Keratinocyte (primary cell): ENCODE data around the gene DGCR8. TPM values are rescaled to one million over a fixed set of nuclear protein-coding genes. Genes with fewer than 3 reads are reported as not detected.

Experiments used
- DNase-seq: peaks from one replicate; pipeline ENCODE4 v3.0.0-alpha.2; 2011; ENCODE audit warnings: low read depth, missing footprints, low spot score
- FAIRE-seq: peaks from 2 replicates; lab custom pipeline; 2011; peaks lifted over from hg19 to GRCh38; lab: Jason Lieb, UNC
- H2AFZ ChIP-seq: 2 replicates; pipeline ENCODE4 v1.6.0; 2012; ENCODE audit warnings: low read length, control low read depth, inconsistent platforms; ENCODE audit not compliant: control insufficient read depth
- H3K27ac ChIP-seq: 2 replicates; pipeline ENCODE4 v1.5.1; 2011; ENCODE audit warnings: low read length; ENCODE audit not compliant: control insufficient read depth, insufficient read depth
- H3K27me3 ChIP-seq: 3 replicates; pipeline ENCODE4 v1.6.0; 2011; ENCODE audit warnings: low read length; ENCODE audit not compliant: control insufficient read depth, insufficient read depth; ENCODE audit errors: extremely low read depth
- H3K36me3 ChIP-seq, 2 experiments: 2 replicates in 1 of 2; 3 replicates in 1 of 2; pipeline ENCODE4 v1.5.1; 2011; ENCODE audit warnings: low read length in 2 of 2, mild to moderate bottlenecking in 1 of 2; ENCODE audit not compliant: control insufficient read depth in 2 of 2, insufficient read depth in 2 of 2; ENCODE audit errors: extremely low read depth in 1 of 2
- H3K4me1 ChIP-seq: 3 replicates; pipeline ENCODE4 v1.5.1; 2011; ENCODE audit warnings: low read length; ENCODE audit not compliant: control insufficient read depth, insufficient read depth; ENCODE audit errors: extremely low read depth
- H3K4me2 ChIP-seq: 3 replicates; pipeline ENCODE4 v1.6.0; 2011; ENCODE audit warnings: low read depth, low read length; ENCODE audit not compliant: control insufficient read depth, insufficient read depth; ENCODE audit errors: extremely low read depth
- H3K4me3 ChIP-seq, 3 experiments: fragments of 200-600 bp in 1 of 3; sonication (generic) in 1 of 3; 2 replicates in 2 of 3; 3 replicates in 1 of 3; pipeline ENCODE4 v1.5.1; 2011 to 2016; ENCODE audit warnings: low read length in 3 of 3, mild to moderate bottlenecking in 3 of 3, control low read depth in 2 of 3, inconsistent platforms in 1 of 3, low read depth in 1 of 3, mixed read lengths in 1 of 3, mixed run types in 1 of 3, moderate library complexity in 1 of 3; ENCODE audit not compliant: control insufficient read depth in 2 of 3, insufficient read depth in 2 of 3; ENCODE audit errors: extremely low read depth in 1 of 3
- H3K79me2 ChIP-seq: 2 replicates; pipeline ENCODE4 v1.6.0; 2012; ENCODE audit warnings: low read length; ENCODE audit not compliant: control insufficient read depth, insufficient read depth
- H3K9ac ChIP-seq: 3 replicates; pipeline ENCODE4 v1.6.0; 2011; ENCODE audit warnings: low read length; ENCODE audit not compliant: control insufficient read depth, insufficient read depth; ENCODE audit errors: extremely low read depth
- H3K9me1 ChIP-seq: 3 replicates; pipeline ENCODE4 v1.6.0; 2011; ENCODE audit warnings: low read length; ENCODE audit not compliant: control insufficient read depth, insufficient read depth; ENCODE audit errors: extremely low read depth
- H3K9me3 ChIP-seq: 2 replicates; pipeline ENCODE4 v1.5.1; 2012; ENCODE audit warnings: low read depth, low read length; ENCODE audit not compliant: control insufficient read depth
- H4K20me1 ChIP-seq: 3 replicates; pipeline ENCODE4 v1.6.0; 2011; ENCODE audit warnings: low read length; ENCODE audit not compliant: control insufficient read depth, insufficient read depth; ENCODE audit errors: extremely low read depth
- EZH2 ChIP-seq: IDR thresholded peaks from one replicate; pipeline ENCODE4 v1.6.1; 2012; ENCODE audit warnings: inconsistent platforms, mild to moderate bottlenecking, low read length, moderate library complexity
- dilution Hi-C: fragments of 300-500 bp; cut with MboI; formaldehyde crosslinking; loops from one replicate; pipeline ENCODE4 v1.7.0; 2020; ENCODE audit warnings: low sequenced_read_pairs; ENCODE audit not compliant: extremely low pct_ligation_motif_present
- polyA plus RNA-seq, 5 experiments: library from polyadenylated mRNA; depleted of rRNA in 3 of 5; stranded (reverse) in 3 of 5; stranded (forward) in 1 of 5; unstranded in 1 of 5; fragments of >200 nt; gene quantifications; 1 replicate in 1 of 5; 2 replicates in 3 of 5; 3 replicates in 1 of 5; pipeline versions ENCODE4 v1.2.1 to v1.2.3, GENCODE V29; 2011 to 2012; ENCODE audit warnings: missing spikeins in 2 of 5, low read depth in 1 of 5, low replicate concordance in 1 of 5
- TF ChIP-seq, protein P1 (sequence below), 3 experiments: IDR thresholded peaks in 1 of 3; conservative IDR thresholded peaks in 1 of 3; optimal IDR thresholded peaks in 1 of 3; 2 replicates in 2 of 3; 3 replicates in 1 of 3; pipeline versions ENCODE3 to v1.5.1; 2011; ENCODE audit warnings: low read length in 3 of 3, mild to moderate bottlenecking in 3 of 3, moderate library complexity in 2 of 3, control low read depth in 1 of 3, inconsistent platforms in 1 of 3; ENCODE audit not compliant: insufficient read depth in 2 of 3; ENCODE audit errors: extremely low read depth in 1 of 3

Gene DGCR8
- polyA plus RNA-seq, 1 donor (not counting 4 experiments of a cell fraction or from before 2014, with no cell fraction given), result 17.2 TPM

DNA sequence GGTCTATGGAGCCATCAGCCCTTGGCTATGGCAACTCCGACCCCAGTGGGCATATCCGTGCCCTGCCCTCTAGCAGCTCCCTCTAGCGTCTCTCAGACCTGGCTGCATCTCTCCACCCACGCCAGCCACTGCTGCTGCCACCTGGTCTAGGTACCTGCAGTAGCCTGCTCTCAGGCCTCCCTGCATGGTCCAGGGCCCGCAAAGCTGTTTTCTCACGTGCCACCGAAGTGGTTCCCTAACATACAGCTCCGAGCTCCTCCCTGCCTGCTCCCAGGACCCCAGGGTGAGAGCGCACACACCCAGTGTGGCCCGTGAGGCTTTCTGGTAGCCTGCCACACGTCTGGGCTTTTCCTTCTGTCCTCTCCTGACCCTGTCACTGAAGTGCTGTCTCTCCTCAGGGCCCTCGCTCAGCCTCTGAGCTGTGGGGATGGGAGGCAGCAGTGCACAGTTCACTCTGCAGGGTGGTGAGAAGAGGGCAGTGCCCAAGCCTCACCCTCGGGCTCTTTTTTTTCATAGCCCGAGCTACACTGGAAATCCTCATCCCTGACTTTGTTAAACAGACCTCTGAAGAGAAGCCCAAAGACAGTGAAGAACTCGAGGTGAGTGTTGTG, 14.3 kb downstream of the DGCR8 start:
- H2AFZ ChIP-seq, result no peak overlapping the region
- no peaks in the 10 kb centered on the region for H3K4me1 ChIP-seq
- no peaks in the 10 kb centered on the region for H3K9me3 ChIP-seq
- H3K36me3 ChIP-seq, result peaks cover 47 to 64% of the 10 kb centered on the region in 2 experiments
- no peak overlapping the region for H3K9ac ChIP-seq
- dilution Hi-C loops, result no loop called here
- H3K79me2 ChIP-seq, result peaks cover 17% of the 10 kb centered on the region
- TF ChIP-seq EZH2, result no peak
- TF ChIP-seq, protein P1, sequence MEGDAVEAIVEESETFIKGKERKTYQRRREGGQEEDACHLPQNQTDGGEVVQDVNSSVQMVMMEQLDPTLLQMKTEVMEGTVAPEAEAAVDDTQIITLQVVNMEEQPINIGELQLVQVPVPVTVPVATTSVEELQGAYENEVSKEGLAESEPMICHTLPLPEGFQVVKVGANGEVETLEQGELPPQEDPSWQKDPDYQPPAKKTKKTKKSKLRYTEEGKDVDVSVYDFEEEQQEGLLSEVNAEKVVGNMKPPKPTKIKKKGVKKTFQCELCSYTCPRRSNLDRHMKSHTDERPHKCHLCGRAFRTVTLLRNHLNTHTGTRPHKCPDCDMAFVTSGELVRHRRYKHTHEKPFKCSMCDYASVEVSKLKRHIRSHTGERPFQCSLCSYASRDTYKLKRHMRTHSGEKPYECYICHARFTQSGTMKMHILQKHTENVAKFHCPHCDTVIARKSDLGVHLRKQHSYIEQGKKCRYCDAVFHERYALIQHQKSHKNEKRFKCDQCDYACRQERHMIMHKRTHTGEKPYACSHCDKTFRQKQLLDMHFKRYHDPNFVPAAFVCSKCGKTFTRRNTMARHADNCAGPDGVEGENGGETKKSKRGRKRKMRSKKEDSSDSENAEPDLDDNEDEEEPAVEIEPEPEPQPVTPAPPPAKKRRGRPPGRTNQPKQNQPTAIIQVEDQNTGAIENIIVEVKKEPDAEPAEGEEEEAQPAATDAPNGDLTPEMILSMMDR (optimal IDR thresholded peaks at IDR 0.05 in 1 of 3, IDR thresholded peaks at IDR 0.05 in 1 of 3, conservative IDR thresholded peaks at IDR 0.05 in 1 of 3; ENCODE audit: extremely low read depth in 1 of 3, insufficient read depth in 2 of 3, low read length in 3 of 3), result no peak
- H3K9me1 ChIP-seq, result no peaks in the 10 kb centered on the region
- no peaks in the 10 kb centered on the region for H3K27me3 ChIP-seq
- H3K27ac ChIP-seq, result no peak overlapping the region
- H4K20me1 ChIP-seq, result peaks cover 2% of the 10 kb centered on the region
- H3K4me3 ChIP-seq, result no peak overlapping the region
- FAIRE-seq, result no peak
- DNase-seq, result no peak
- H3K4me2 ChIP-seq, result no peak overlapping the region

DNA sequence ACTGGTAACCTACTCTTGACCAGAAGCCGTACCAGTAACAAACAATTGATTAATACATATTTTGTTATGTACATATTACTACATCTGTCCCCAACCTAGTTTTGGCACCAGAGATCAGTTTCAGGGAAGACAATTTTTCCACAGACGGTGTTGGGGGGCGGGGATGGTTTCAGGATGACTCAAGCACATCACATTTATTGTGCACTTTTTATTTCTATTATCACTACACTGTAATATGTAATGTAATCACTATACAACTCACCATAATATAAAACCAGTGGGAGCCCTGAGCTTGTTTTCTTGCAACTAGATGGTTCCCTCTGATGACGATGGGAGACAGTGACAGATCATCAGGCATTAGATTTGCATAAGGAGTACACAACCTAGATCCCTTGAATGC, 15.5 kb downstream of the DGCR8 start:
- H3K79me2 ChIP-seq, result peaks cover 17% of the 10 kb centered on the region
- H2AFZ ChIP-seq, result no peak overlapping the region
- no peaks in the 10 kb centered on the region for H3K9me1 ChIP-seq
- H3K9me3 ChIP-seq, result no peaks in the 10 kb centered on the region
- dilution Hi-C loops, result no loop called here
- no peak overlapping the region for H3K4me3 ChIP-seq
- peaks cover 1% of the 10 kb centered on the region for H4K20me1 ChIP-seq
- no peak for FAIRE-seq
- DNase-seq, result no peak
- H3K4me1 ChIP-seq, result peaks cover 4% of the 10 kb centered on the region
- H3K27me3 ChIP-seq, result no peaks in the 10 kb centered on the region
- TF ChIP-seq, protein P1 (optimal IDR thresholded peaks at IDR 0.05 in 1 of 3, IDR thresholded peaks at IDR 0.05 in 1 of 3, conservative IDR thresholded peaks at IDR 0.05 in 1 of 3; ENCODE audit: extremely low read depth in 1 of 3, insufficient read depth in 2 of 3, low read length in 3 of 3), result no peak
- TF ChIP-seq EZH2, result no peak
- no peak overlapping the region for H3K27ac ChIP-seq
- peaks cover 38 to 59% of the 10 kb centered on the region in 2 experiments for H3K36me3 ChIP-seq
- H3K4me2 ChIP-seq, result no peak overlapping the region
- no peak overlapping the region for H3K9ac ChIP-seq
